Left ventricle myocardium inferior (tissue), 1 donor: ENCODE measurements around the gene DDIT4L. TPM values are rescaled to one million over a fixed set of nuclear protein-coding genes. Genes with fewer than 3 reads are reported as not detected.

Experiments
- DNase-seq: peaks from one replicate; pipeline ENCODE4 v3.0.0-alpha.2; 2020
- H3K27ac ChIP-seq: fragments of 200-600 bp; replicated peaks from 2 replicates; pipeline ENCODE4 v1.8.0; 2021
- H3K27me3 ChIP-seq: fragments of 200-600 bp; 2 replicates; pipeline ENCODE4 v1.8.0; 2021; ENCODE audit warnings: low read depth
- H3K36me3 ChIP-seq: fragments of 200-600 bp; 2 replicates; pipeline ENCODE4 v1.8.0; 2021
- H3K4me1 ChIP-seq: fragments of 200-600 bp; 2 replicates; pipeline ENCODE4 v1.8.0; 2021
- H3K4me3 ChIP-seq: fragments of 200-600 bp; 2 replicates; pipeline ENCODE4 v1.8.0; 2021; ENCODE audit warnings: mild to moderate bottlenecking, moderate library complexity
- H3K9me3 ChIP-seq: fragments of 200-600 bp; replicated peaks from 2 replicates; pipeline ENCODE4 v1.8.0; 2021
- CTCF ChIP-seq: fragments of 200-600 bp; IDR thresholded peaks from 2 replicates; pipeline ENCODE4 v1.8.0; 2021; ENCODE audit warnings: antibody characterized with exemption, mild to moderate bottlenecking, borderline replicate concordance
- intact Hi-C: fragments of 100-400 bp; cut with micrococcal nuclease; formaldehyde crosslinking; loops from one replicate; pipeline ENCODE4 v1.11.0; 2022
- total RNA-seq: library from RNA; stranded (reverse); fragmentation: NEBNext Ultra II Directional; extraction: Animal tissue kit (Norgen Biotek cat#: 25700); gene quantifications from one replicate; pipeline ENCODE4 v1.2.1, GENCODE V29; 2021
- donor health status: DM: no; HTN: yes; CAD: no; lungs with severe emphysema.

DDIT4L gene
- total RNA-seq, 1 donor from 2014 or later, result 0.60 TPM

- TF ChIP-seq CTCF, result no peak
- Histone ChIP-seq H3K4me1 (no peaks in the 10 kb centered on the region), H3K4me3 (no peak overlapping the region), H3K9me3 (peaks cover 20% of the 10 kb centered on the region), H3K36me3 (no peaks in the 10 kb centered on the region), H3K27ac (no peak overlapping the region), H3K27me3 (no peaks in the 10 kb centered on the region)
- intact Hi-C loops, result no loop called here
- no peak for DNase-seq
These were observed 25.2 kb downstream of the DDIT4L start for GRCh38 chr4:100164808-100165760.

GRCh38 chr4:100162027-100162685 is 28.1 kb downstream of the DDIT4L start:
- no peak overlapping the region for H3K27ac ChIP-seq
- no peaks in the 10 kb centered on the region for H3K27me3 ChIP-seq
- no peak for TF ChIP-seq CTCF
- H3K4me3 ChIP-seq, result no peak overlapping the region
- no peak for DNase-seq
- intact Hi-C loops, result no loop called here
- no peaks in the 10 kb centered on the region for H3K4me1 ChIP-seq
- no peaks in the 10 kb centered on the region for H3K36me3 ChIP-seq
- H3K9me3 ChIP-seq, result peaks cover 20% of the 10 kb centered on the region

- Histone ChIP-seq H3K4me1 (no peaks in the 10 kb centered on the region), H3K36me3 (no peaks in the 10 kb centered on the region), H3K27ac (no peak overlapping the region), H3K4me3 (no peak overlapping the region), H3K27me3 (no peaks in the 10 kb centered on the region), H3K9me3 (no peaks in the 10 kb centered on the region)
- no peak for TF ChIP-seq CTCF
- intact Hi-C loops, result no loop called here
- no peak for DNase-seq
These were observed 41.1 kb downstream of the DDIT4L start for GRCh38 chr4:100149190-100149589.

- no peak for TF ChIP-seq CTCF
- intact Hi-C loops, result no loop called here
- no peak overlapping the region for H3K4me3 ChIP-seq
- H3K9me3 ChIP-seq, result no peaks in the 10 kb centered on the region
- no peak overlapping the region for H3K27ac ChIP-seq
- DNase-seq, result no peak
- H3K36me3 ChIP-seq, result no peaks in the 10 kb centered on the region
- H3K27me3 ChIP-seq, result no peaks in the 10 kb centered on the region
- H3K4me1 ChIP-seq, result no peaks in the 10 kb centered on the region
These were observed 42.6 kb downstream of the DDIT4L start for GRCh38 chr4:100147684-100148083.

GRCh38 chr4:100147198-100147597 is 43.1 kb downstream of the DDIT4L start:
- Histone ChIP-seq H3K4me3 (no peak overlapping the region), H3K36me3 (no peaks in the 10 kb centered on the region), H3K27ac (no peak overlapping the region), H3K9me3 (no peaks in the 10 kb centered on the region), H3K27me3 (no peaks in the 10 kb centered on the region), H3K4me1 (no peaks in the 10 kb centered on the region)
- intact Hi-C loops, result no loop called here
- no peak for TF ChIP-seq CTCF
- DNase-seq, result no peak
